ENCODE measurements around the gene MS4A4E. TPM values are rescaled to one million over a fixed set of nuclear protein-coding genes. Genes with fewer than 3 reads are reported as not detected.
"Not testable (repeated sequence)": the region's sequence is repeated elsewhere in the genome, so short reads cannot be mapped to it uniquely, and the experiment has no call there.

MS4A4E gene
- not detected for polyA plus RNA-seq (2013, experiment 1 of 2; ENCODE audit: insufficient read length)
- polyA plus RNA-seq (2013, experiment 2 of 2; ENCODE audit: insufficient read length): not detected

DNA sequence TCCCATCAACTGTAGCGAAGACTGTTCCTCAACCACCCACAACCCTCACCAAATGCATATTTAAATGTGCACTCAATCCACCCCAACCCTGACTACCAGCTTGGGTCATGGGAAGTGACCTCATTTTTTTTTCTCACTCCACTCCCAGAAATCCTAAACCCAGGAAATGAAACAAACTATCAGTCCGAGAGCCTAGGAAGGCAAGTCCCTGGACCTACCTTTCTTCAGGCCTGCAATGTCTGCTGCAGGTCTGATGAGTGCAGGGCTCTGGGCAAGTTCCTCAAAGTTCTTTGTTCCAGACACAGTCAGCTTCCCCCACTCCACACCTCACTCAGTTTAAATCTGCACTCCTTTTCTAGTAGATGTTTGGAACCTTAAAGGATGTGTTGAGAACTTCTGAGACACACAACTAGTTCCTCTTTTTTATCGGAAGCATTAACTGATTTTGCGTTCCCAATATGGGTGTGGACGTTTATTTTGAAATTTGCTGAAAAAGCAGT, at the start of gene MS4A4E:
TSS of gene MS4A4E (minus strand) at position 398 of the 500 bp plus-strand sequence. CDS start 13,082 bp downstream, outside the sequence.
- DNase-seq: no peak

DNA sequence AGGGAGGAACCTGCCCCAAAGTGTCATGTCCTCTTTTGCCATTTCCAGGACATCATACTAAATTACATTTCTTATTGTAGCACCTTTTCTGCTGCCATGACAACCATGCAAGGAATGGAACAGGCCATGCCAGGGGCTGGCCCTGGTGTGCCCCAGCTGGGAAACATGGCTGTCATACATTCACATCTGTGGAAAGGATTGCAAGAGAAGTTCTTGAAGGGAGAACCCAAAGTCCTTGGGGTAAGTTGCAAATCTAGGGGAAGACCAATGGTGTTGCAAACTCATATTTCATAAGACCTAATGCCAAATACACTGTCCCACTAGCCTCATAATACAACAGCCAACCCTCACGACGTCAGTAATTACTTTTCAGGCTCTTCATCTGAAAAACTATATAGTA, 49.2 kb upstream of the MS4A4E start:
- DNase-seq: no peak

DNA sequence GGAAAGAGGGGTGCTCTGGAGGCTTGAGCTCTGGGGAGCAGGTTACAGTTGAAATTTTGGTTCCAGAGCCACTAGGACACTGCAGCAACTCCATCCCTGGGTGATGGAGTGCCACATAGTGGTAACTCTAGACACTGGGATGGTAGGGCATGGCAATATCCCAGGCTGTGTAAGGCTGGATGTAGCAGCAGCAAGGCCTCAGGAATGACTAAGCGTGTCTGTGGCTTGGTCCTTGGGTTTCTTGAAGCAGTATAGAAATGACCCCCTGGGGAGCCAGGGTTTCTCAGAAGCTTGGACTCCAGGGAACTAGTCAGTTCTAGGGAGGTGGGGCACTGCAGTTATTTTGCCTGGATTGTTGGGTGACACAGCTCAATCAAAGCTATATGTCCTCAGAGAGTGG, 45.6 kb upstream of the MS4A4E start:
- DNase-seq: peak; percentile 15

DNA sequence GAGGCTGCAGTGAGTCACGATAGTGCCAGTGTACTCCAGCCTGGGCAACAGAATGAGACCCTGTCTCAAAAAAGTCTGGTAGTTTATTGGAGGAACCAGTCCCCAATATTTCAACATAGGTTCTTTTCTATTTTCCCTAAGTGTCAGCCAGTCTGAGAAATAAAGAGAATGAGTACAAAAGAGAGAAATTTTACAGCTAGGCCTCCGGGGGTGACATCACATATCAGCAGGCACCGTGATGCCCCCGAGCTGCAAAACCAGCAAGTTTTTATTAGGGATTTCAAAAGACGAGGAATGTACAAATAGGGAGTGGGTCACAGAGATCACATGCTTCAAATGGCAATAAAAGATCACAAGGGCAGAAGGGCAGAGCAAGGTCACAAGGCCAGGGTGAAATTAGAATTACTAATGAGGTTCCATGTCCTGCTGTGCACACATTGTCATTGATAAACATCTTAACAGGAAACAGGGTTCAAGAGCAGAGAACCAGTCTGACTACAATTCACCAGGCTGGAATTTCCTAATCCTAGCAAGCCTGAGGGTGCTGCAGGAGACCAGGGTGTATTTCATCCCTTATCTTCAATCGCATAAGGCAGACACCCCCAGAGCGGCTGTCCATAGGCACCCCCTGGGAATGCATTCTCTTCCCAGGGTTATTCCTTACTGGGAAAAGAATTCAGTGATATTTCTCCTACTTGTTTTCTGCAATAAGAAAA, 42.6 kb upstream of the MS4A4E start:
- DNase-seq: not testable (repeated sequence)

DNA sequence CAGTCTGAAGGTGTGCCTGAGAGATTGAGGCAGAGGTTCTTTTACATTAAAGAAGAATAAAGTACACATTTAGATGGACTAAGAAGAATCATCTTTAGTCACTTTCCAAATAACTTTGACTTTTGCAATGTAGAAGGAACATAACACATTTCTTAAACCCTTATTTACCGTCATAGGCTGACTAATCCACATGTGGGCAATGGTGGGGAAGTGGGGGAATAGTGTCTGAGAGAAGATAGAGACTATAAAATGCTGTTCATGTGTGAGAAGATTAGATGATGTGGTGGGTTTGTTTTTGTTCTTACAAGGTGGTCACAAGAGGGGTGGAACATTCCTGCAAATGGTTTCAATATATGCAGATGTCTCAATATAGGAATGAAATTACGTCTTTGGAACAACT, 39.3 kb upstream of the MS4A4E start:
- no peak for DNase-seq

DNA sequence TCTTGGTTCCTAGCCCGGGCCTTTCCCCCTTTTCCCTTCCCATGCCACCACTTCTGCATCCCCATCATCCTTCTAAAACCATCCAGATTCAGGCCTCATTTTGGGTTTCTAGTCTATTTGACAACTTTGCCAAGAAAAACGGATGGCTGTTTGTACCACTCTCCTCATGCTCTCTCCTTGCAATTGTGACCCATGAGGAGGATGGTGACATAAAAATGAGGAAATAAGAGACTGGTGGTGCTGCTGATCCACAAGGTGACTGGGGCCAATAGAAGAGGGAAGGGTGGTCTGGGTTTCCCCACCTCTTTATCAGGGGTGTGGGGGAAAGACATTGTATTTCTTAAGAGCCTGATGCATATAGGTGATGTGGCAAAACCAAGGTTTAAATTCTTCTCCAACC, 38.5 kb upstream of the MS4A4E start:
- DNase-seq: no peak

DNA sequence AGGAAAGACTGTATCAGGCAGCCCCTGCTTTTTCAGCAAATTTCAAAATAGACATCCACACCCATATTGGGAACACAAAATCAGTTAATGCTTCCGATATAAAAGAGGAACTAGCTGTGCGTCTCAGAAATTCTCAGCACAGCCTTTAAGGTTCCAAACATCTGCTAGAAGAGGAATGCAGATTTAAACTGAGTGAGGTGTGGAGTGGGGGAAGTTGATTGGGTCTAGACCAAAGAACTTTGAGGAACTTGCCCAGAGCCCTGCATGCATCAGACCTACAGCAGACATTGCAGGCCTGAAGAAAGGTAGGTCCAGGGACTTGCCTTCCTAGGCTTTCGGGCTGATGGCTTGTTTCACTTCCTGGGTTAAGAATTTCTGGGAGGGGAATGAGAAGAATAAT, 37.5 kb upstream of the MS4A4E start, which contains the start of gene MS4A4A:
TSS of gene MS4A4A (plus strand) at position 255 of the 400 bp plus-strand sequence. CDS start at position 265, 10 bp downstream.
- DNase-seq: no peak

DNA sequence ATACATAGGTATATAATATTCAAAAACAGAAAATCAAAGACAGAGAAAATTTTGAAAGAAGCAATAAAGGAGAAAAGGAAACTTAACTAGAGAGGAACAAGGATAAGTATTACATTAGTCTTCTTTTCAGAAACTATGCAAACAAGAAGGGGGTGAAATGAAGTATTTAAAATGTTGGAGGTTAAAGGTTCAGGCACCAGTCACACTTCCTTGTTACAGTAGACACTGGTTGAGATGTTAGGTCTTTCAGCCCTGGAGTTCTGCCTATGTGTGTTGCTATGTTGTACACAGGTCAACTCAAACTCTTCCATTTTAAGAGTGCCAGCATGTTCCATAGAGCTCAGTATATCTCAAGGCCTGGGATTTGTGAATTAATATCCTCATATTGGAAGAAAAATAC, 31.5 kb upstream of the MS4A4E start:
- DNase-seq: no peak

DNA sequence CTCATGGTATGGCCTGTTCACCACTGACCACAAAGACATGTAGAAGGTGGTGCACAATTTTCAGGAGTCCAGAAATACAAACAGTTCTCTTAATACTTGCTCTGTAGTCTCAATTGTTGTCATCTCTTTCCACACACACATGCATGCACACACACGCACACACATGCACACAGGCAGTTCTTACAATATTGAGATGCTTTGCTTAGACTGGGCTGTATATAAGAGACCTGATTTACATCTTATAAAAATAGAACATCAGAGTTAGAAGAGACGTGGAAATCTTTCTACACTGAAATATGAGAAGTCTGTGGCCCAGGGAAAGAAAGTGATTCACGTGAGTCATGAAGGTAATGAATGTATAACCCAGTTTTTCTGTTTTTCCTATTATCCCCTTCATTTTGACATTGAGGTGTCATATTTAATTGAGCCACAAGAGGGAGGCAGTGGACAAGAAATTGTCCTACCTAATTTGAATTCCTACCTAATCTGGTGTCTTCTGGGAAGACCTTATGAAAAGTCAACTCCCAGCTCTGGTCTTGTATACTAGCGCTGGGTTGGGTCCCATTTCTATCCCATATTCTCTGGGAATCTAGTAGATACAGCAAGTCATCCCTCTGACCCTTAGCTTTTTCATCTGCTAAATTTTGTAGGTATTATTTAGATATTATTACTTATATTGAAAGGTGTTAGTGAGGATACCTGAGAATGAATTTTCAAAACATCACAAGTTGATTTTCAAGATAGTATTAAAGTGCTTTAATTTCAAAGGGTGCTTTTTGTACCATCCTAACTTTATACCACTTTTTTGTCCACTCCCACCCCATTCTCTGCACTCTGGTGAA, 22.7 kb upstream of the MS4A4E start:
- peak; percentile 28 for DNase-seq

DNA sequence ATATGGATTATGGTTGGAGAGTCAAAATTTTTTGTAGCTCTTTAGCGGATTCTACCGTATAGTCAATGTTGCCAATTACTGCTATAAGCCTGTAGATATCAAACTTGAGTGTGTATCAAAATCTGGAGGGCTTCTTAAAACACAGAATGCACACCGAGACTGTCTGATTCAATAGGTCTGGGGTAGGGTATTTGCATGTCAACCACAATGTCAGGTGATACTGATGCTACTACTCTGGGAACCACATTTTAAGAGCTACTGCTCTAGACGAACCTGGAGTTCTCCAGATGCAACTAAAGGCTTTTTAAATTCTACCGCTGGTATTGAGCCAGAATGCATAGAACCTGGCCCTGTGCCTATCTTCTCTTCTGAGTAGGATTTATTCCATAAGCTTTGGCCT, 21.7 kb upstream of the MS4A4E start:
- no peak for DNase-seq

DNA sequence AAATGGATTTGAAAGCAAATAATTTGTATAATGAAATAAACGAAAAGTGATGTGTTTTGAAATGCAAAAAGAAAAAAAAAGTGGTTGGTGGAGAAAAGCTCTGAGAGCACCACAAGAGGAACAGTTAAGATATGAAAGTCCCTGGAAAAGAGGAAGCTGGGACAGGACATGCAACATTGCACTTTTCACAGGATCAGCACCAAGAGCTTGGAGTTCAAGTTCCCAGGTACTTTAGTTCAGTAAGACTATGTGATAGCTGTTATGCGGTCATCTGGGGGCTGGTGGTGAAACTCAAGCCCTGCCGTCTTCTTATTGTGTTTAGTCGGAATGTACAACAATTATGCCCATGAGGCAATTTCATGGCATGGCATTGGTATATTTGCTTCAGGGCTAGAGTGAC, 20.5 kb upstream of the MS4A4E start:
- no peak for DNase-seq

DNA sequence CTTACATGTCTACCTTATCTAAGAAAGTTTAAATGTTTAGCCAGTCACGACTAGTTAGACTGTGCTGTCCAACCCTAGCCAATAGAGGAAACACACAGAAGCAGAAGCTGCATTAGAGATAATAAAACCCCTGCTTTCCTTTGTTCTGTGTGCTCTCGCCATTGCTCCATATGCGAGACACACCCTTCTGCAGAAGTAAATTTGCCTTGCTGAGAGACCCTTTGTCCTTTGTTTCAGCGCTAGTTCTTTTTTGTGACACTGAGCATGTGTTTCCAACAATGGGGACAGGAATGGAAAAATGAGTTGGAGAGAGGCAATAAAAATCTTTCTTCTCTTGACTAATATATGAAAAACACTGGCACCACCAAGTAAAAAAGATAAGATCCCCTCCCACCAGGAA, 18.1 kb upstream of the MS4A4E start:
- DNase-seq: no peak

DNA sequence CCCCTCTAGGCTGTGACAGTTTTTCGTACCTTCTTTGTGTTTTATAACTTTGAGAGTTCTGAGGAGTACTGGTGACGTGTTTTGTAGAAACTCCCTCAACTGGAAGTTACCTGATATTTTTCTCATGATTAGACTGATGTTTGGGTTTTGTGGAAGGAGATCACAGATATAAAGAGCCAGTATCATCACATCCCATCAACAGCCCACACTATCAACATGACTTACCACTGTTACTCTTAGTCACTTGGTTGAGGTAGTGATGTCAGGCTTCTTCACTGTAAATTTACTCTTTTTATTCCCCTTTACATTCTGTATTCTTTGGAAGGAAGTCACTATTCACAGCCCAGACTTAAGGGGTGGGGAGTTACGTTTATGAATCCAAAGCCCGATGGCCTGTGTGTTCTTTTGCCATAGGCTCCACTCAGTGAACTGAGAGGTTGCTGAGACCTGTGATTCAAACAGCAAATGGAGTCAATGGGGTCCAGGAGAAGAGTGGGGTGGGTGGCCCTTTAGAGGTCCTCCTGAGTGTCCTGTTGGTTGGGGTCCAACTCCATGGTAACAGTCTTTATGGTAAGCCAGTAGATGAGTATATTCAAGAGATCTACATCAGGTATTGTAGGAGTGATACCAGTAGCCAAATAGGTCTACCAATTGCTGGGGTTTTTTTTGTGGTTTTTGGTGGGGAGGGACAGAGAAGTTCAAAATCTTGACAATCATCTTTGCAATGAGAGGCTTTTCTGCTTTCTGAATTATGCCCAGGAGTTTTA, 15.2 kb upstream of the MS4A4E start:
- DNase-seq: no peak

DNA sequence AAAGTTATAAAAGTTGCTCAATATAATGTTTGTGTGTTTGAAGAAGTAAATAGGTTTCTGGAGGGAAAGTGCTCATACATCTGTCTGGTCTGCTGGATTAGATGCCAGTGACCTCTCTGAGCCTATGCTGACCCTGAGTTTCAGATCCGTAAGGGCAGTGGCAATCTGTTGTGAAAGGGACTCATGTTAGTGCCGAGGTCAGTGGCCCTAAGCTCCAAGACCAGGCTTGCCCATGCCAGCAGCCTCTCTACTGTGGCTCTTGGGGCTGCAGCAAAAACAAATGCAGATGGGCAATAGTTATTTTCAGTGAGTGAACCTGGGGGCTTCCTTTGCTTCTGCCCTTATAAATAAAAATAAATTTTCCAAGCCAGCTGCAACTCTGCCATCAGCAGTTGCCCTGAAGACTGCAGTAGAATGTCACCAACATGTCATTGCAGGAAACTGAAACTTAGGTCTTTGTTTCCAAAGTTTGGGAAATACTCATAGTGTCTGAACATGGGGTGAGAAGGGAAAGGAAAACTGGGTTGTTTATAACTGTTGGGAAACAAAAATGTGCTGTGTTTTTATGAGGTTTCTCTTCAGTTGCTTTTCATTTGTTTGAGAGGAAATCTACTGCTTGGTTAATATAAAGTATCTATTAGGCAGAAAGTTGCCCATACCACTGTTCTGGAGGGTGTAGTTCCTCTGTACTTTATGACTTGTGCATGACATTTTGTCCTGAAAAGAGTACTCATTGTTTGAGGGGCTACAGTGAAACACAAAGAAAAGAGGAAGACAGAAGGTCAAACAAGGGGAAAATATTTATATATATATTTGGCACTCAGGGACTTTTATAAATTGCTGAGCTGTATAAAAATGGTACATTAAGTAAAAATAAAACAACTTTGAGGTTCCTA, 9.5 kb upstream of the MS4A4E start:
- no peak for DNase-seq

DNA sequence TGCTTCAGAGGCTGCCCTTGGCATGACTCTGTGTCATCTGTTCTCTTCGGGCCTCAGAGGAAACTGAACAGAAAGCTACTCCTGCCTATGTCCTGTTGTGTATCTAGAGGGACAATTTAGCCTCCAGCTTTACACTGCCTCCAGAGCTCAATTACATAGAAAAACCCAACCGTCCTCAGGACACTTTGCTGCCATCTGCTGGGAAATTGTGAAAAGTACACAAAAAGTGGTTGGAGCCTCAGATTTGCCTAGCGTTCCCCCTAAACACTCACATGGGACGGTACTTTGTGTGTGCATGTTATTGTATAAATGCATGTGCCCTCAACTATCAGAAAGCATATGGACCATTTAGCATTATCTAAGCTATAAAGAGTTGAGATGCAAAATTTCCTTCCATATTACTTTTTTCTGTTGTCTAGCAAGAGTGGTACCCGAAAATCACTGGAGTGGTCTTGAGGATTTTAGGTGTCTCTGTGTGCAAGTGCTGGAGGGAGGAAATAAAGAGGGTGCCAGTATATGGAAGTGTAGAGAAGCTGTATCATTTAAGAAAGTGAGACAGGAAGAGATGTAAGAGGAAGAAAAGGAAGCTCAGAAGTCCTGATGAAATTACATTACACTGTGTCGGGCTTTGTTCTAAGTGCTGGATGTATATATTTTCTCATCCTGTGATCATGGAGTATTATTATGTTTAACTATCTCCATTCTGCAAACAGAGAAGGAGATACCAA, 8.7 kb upstream of the MS4A4E start:
- peak; percentile 10 for DNase-seq

DNA sequence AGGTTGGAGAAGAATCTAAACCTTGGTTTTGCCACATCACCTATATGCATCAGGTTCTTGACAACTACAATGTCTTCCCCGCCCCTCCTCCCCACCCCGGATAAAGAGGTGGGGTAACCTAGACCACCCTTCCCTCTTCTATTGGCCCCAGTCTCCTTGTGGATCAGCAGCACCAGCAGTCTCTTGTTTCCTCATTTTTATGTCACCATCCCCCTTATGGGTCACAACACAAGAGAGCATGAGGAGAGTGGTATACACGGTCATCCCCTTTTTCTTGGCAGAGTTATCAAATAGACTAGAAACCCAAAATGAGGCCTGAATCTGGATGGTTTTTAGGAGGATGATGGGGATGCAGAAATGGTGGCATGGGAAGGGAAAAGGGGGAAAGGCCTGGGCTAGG, 1.2 kb downstream of the MS4A4E start:
- no peak for DNase-seq

DNA sequence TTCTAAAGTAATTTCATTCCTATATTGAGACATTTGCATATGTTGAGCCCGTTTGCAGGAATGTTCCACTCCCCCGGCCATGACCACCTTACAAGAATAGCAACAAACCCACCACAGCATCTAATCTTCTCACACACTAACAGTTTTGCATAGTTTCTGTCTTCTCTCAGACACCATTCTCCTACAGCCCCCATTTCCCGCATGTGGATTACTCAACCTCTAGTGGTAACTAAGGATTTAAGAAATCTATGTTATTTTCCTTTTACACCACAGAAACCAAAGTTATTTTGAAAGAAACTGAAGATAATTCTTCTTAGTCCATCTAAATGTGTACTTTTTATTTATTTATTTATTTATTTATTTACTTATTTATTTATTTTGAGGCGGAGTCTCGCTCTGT, 2.3 kb downstream of the MS4A4E start:
- DNase-seq: no peak

DNA sequence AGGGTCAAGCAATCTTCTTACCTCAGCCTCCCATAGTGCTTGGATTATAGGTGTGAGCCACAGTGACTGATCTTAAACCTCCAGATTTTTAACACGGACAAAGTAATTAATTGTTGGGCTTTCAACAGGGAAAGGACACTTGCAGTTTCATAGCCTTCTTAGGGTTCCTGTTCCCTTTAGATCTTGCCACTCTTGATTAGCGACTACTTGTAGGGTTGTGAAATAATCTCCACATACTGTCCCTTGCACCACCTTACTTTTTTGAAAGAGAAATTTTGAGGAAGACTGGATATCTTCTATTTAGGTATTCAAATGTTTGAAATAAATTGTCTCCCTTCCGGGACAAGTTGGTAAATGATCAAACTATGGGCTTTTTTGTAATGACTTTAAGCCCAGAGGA, 7.6 kb downstream of the MS4A4E start:
- no peak for DNase-seq

DNA sequence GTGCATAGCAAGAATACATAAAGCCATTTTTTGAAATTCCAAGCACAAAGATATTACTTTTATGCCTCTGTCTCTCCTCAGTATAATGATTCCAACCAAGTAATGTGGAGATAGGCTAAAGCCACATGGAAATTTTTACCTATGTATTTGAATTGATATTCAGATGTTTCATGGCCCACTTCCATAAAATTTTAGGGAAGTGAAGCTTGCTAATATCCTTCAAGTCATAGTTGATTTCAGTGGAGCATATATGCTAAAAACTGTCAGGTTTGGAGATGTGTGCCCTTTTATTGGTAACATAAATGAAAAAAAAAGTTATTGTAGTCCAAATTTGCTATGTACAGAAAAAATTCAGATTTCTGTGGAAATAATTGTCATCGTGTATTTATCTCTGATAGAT, 12.3 kb downstream of the MS4A4E start:
- no peak for DNase-seq

DNA sequence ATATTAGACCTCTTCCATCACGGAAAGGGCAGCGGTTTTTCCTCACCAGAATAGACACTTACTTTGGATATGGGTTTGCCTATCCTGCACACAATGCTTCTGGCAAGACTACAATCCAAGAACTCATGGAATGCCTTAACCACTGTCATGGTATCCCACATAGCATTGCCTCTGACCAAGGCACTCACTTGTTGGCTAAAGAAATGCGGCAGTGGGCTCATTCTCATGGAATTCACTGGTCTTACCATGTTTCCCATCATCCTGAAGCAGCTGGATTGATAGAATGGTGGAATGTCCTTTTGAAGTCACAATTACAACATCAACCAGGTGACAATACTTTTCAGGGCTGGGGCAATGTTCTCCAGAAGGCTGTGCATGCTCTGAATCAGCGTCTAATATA, 20.8 kb downstream of the MS4A4E start:
- no peak for DNase-seq

DNA sequence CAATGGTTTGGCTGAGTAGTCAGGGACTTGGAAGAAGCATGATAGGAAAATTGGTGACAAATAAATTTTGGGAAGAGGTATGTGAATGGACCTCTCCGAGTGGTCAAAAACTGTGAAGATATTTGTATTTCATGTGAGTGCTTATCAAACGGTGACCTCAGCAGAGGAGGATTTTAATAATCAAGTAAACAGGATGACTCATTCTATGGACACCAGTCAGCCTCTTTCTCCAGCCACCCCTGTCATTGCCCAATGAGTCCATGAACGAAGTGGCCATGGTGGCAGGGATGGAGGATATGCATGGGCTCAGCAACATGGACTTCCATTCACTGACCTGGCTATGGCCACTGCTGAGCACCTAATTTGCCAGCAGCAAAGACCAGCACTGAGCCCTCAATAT, 21.2 kb downstream of the MS4A4E start:
- DNase-seq: no peak

Measured in fibroblast of skin of back (primary cell).